Activated CD4-positive, CD25-positive, alpha-beta regulatory T cell treated with anti-CD3 and anti-CD28 coated beads, Interleukin-2, amount 50 U/mL, for 16 hours (primary cell): ENCODE measurements around the gene ISM1.
A peak's percentile ranks its signal among the peaks of the same experiment; 100 is the strongest.
"Not testable (repeated sequence)": the region's sequence is repeated elsewhere in the genome, so short reads cannot be mapped to it uniquely, and the experiment has no call there.

Source experiments
- DNase-seq: peaks from one replicate; pipeline ENCODE4 v3.0.0-alpha.2; 2020; ENCODE audit warnings: low read depth, low spot score

ISM1 gene

GRCh38 chr20:13221673-13222318 is 722 bp downstream of the ISM1 start:
- peak; percentile 12 for DNase-seq

DNA sequence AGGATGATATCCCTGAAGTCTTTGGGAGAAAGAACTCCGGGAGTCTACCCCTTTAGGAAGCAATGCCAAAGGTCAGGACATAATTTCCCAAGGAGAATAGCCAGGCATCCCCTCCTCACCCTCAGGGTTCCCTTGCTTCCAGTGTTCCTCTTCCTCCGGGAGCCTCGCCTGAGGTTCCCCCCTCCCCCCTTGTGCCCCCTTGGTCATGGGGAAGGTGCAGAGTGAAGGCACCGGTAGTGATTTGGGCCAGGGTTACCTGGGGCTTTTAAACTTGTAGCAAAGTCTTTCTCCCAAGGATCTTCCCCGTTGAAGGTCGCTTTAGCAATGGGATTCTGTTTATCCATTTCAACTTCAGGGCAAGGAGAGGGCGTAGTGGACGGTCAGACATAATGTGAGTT is 1.2 kb downstream of the ISM1 start:
- DNase-seq: no peak

GRCh38 chr20:13223736-13224520 is 2.9 kb downstream of the ISM1 start:
- DNase-seq: no peak

GRCh38 chr20:13226367-13226766 is 5.3 kb downstream of the ISM1 start:
- DNase-seq: no peak

GRCh38 chr20:13228771-13229170 is 7.7 kb downstream of the ISM1 start:
- no peak for DNase-seq

GRCh38 chr20:13229538-13229937 is 8.5 kb downstream of the ISM1 start:
- DNase-seq: no peak

DNA sequence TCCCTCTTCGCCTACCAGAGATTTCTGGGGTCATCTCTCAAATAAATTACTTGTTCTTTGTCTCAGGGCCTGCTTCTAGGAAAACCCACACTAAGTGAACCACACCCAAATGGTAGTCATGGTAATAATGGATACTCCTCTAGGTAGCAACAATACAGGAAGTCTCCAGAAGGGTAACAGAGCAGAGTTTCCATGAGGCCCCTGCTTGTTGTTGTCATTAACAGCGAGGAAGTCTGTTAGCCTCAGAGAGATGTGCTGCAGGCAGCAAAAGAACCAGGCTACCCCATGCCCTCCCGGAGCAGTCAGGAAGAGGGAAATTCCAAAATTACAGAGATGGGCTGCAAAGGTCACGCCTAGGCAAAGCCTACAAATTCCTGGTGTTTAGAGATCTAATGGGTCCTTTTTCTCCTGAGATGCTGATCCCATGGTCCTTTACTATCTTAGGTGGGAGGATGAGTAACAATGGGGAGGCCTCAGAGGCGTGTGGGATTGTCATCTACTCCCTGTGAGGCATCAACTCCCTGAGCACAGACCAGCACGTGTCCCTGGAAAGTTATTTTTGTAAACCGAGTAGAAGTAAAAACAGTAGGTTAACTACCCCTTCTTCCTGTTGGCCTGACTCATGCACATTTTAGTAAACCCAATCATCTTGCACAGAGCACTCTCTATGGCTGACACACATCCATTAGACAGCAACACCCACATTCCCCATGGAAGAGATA is 10.1 kb downstream of the ISM1 start:
- no peak for DNase-seq

DNA sequence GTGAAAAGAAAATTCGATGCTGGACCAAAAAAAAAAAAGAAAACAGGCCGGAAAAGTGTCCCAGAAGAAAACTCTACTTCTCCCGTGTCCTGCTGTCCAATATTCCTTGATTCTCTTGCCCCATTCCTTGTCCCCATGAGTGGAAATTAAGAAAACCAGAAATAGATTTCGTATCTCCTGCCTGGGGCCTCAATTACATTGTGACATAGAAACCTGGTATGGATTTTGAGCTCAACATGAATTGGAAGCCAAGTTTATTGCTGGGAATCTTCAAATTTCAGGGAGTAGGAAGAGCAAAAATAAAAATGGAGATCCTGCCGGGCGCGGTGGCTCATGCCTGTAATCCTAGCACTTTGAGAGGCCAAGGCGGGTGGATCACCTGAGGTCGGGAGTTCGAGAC is 11.9 kb downstream of the ISM1 start:
- no peak for DNase-seq

- no peak for DNase-seq
Observed at GRCh38 chr20:13234961-13235360, 13.9 kb downstream of the ISM1 start.

DNA sequence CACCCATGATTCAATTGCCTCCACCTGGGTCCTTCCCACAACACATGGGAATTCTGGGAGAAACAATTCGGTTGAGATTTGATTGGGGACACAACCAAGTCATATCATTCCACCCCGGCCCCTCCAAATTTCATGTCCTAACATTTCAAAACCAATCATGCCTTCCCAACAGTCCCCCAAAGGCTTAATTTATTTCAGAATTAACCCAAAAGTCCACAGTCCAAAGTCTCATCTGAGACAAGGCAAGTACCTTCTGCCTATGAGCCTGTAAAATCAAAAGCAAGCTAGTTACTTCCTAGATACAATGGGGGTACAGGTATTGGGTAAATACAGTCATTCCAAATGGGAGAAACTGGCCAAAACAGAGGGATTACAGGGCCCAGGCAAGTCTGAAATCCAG is 15.3 kb downstream of the ISM1 start:
- not testable (repeated sequence) for DNase-seq

DNA sequence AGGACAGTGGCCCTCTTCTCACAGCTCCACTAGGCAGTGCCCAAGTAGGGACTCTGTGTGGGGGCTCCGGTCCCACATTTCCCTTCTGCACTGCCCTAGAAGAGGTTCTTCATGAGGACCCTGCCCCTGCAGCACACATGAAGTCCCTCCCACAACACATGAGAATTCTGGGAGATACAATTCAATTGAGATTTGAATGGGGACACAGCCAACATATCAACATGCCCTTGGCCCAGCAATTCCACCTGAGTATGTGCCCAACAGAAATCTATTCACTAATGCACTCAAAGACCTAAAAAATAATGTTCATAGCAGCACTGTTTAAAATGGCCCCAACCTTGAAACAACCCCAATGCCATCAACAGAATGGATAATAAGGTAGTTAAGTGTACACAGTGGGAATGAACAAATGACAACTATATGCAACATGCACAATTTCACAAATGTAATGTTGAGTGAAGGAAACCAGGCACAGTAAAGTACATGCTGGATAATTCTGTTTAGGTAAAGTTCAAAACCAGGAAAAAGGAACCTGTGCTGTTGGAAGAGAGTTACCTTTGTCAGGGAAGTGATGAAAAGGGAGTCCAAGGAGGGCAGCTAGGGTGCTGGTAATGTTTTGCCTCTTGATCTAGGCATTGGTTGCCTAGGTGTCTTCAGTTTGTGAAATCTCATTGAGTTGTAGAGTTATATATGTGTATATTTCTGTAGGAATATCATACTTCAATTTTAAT is 16.1 kb downstream of the ISM1 start:
- no peak for DNase-seq

DNA sequence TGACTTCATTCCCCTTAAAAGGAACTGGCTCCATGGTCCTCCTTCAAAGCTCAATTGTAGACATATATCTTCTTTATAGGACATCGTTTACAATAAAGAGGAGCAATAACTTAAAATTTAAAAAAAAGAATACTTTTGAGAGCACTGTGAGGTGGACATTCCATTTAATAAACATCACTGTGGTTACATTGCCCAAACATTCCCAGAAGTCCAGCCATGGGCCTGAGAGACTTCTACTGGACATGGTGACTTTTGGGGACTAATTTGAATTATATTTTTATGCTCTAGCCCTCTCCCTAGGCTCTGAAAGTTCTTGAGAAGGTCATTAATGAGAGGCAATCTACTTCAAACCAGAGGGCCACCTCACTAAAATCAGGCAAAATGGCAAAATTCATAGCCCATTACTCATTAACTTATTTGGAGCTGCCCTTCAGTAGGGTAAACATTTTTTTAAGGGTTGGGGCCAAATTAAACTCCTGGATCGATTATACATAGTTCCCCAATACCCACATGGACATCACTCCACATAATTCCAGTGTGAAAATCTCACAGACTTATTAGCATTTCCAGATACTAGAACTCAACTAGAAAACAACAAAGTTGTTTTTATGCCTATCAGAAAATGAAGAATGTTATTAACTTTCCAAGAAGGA is 17.1 kb downstream of the ISM1 start:
- no peak for DNase-seq

DNA sequence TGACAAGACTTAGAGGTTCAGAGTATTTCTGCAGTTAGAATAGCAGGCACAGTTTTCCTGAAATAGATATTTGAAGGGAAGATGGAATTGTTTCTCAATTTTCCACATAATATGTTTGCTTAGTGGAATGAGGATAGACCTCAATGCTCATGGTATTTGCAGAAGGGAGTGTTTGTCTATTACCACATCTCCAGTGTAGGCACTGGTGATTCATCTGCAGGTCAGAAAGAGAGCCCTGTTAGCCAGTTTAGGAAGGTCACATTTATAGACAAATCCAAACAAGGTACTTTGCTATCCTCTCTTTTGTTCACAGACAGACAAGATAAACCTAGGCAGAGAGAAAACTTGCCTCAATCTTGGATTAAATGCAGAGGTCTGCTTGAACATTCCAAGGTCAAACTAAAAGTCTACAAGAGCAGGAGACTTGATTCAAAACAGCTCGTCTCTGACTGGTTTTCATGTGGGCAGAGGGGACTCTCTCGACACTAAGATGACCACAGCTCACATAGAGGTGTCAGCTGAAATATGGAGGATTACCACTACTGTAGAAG is 22.8 kb downstream of the ISM1 start:
- no peak for DNase-seq

DNA sequence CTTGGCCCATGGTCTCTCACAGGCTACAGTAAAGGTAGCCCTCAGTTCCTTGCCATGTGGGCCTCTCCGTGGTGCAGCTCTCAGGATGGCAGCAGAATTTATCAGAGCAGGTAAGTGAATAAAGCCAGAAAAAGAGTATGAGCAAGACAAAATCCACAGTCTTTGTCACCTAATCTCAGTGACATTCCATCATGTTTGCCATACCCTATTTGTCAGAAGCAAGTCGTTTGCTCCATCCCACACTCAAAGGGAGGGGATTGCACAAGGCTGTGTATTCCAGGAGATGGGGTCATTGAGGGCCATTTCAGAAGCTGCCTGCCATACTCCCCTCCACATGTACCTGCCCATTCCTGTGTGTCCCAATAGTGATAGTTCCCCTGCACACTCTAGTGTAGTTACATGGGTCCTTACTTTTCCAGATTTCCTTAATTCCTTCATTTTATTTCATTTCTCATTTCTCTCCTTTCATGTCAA is 24.2 kb downstream of the ISM1 start:
- no peak for DNase-seq

DNA sequence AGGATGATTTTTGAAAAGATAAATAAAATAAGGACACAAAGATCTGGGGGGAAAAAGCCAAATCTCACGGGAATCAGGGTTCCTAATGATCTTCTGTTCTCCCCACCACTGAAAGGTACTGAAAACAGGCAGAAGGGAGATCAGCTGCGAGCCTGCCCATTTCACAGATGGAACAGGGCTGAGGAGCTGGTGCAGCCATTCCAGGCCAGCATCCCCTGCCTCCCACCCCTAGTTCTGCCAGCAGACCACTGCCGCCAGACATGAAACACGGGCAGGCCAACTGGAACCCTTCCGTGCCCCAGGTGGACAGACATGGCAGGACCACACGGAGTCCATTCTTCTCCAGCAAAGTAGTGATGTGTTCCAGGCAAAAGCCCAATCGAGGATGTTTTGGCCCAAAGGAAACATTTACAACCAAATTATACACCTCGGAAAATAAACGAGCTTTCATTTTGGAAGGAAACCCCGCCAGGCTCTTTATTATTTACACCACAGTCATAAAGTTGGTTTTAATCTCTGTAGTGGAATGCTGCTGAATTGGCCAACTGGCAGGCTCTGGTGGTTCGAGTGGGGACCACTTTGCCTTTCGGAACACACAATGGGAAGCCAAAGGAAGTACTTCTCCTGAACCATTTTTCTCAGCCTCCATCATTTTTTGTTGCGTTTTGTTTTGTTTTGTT is 28.2 kb downstream of the ISM1 start:
- DNase-seq: no peak

DNA sequence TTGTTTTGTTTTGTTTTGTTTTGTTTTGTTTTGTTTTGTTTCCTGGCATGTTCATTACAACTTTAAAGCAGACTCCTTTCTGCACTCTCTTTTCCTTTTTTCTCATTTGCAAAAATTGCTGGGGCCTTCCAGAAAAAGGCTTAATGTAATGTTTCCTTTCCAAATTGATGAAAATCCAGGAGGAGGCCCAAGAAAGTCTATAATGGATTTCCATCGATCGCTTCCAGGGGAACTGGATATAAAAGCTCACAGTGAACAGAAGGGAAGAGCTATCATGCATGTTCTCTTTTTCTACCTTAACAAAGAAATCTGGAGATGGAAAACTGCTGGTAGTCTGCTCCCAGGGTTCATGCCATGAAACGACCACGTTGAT is 28.7 kb downstream of the ISM1 start:
- no peak for DNase-seq

GRCh38 chr20:13250251-13250650 is 29.2 kb downstream of the ISM1 start:
- no peak for DNase-seq

DNA sequence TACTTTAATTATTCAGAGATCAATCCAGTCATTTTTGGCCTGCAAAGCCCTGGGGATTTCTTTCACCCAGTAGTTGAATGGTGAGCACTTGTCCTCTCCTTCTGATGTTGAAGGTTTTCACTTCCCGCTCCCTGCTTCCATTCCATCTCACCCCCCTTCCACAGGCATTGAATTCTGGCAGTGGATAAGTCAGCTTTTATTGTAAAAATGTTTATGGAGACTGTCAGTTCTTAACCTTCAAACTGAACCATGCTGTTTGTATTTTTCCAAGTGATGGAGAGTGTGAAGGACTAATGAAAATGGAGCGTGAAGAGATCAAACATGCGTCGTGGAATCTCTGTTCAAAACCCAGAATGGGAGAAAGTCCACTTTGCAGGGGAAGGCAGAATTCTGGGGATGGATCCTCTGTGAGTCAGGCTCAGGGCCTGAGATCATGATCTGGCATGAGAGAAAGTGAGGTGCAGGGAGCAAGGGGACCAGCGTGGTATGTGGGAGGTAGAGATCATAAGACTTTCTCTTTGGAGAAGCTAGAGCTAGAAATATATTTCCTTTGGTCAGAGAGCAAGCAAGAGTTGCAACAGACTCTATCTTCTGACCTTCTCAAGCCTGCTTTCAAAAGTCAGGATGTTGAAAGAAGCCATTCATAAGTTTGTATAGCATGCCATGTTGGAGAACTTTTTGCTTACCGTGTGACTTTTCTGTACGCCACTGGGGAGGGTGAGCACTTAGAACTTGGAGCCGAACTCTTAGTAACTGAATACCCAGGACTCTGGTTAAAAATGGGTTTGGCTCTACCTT is 30.2 kb downstream of the ISM1 start:
- DNase-seq: no peak

GRCh38 chr20:13251904-13252297 is 30.8 kb downstream of the ISM1 start:
- no peak for DNase-seq

DNA sequence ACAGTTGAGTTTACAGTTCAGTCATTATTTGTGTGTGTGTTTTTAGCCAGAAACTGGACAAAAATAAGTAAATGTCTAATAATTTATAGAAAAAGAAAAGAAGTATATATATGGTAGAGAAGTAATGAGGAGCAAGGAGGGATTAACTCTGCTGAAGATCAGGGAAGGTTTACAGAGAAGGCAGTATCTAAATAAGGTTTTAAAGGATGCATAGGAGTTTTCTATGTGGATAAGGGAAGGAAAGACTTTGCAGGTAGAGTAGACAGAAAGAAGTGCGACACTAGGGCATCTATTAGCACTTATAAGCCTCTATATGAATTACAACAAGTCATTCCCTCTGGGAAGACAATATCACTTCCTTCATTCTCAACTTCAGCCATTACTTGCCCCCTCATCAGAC is 34.3 kb downstream of the ISM1 start:
- DNase-seq: no peak
